ENCODE results near the gene C8A.

C8A gene

DNA sequence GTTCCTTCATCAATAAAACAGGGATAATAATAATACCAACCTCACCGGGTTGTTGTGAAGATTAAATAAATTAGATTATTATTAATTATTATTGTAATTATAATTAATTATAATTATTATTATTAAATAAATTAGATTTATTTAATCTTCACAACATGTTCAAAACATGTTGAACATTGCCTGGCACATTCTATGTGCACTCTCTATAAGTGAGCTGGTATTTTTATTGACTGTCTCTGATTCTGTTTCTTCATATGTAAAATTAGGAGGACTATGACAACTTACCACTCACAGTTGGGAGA, 112.1 kb downstream of the C8A start:
- no peak for DNase-seq (ENCODE audit: low spot score)

DNA sequence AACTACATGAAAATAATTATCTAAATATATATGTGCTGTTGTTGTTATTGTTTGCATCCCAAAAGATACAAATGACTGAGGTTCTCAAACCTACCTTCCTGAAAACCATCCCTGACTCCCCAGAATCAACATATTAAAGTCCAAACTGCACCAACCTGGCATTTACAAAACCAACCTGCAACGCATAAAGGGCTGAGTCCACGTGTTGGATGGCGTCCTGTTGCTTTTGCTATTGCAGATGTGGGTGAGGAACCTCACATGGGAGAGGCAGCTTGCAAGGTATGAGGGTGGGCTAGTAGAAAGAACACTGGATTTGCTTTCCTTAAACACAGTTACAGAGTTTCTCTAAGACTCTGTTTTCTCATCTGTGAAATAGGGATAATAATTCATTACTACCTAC, 112.8 kb downstream of the C8A start:
- DNase-seq (ENCODE audit: low spot score), result no peak
